Esophagus mucosa (tissue), 1 donor: ENCODE results near the gene CCDC33. TPM values are rescaled to one million over a fixed set of nuclear protein-coding genes. Genes with fewer than 3 reads are reported as not detected.

Source experiments
- ATAC-seq: fragments of 200-7000 bp; cut with Tn5 transposase; one replicate; pipeline ENCODE4 v1.9.1; 2020
- total RNA-seq: library from RNA; stranded (reverse); gene quantifications from one replicate; pipeline ENCODE4 v1.2.4, GENCODE V29; 2023
- donor health status: DM: yes; HTN: yes; CAD: no.

Gene CCDC33
- total RNA-seq, 1 donor from 2014 or later, result 0.32 TPM

- no peak for ATAC-seq
These were observed 80.0 kb downstream of the CCDC33 start for GRCh38 chr15:74316141-74316540.

GRCh38 chr15:74317820-74318375 is 81.8 kb downstream of the CCDC33 start:
- no peak for ATAC-seq

- ATAC-seq, result no peak
These were observed 82.4 kb downstream of the CCDC33 start for GRCh38 chr15:74318376-74319137.

GRCh38 chr15:74319138-74319460 is 83.0 kb downstream of the CCDC33 start:
- no peak for ATAC-seq

- ATAC-seq, result no peak
These were observed 83.6 kb downstream of the CCDC33 start for GRCh38 chr15:74319596-74320351.

- ATAC-seq, result no peak
These were observed 84.5 kb downstream of the CCDC33 start for GRCh38 chr15:74320352-74321247.

GRCh38 chr15:74322558-74323180 is 86.5 kb downstream of the CCDC33 start:
- ATAC-seq, result peak; percentile 72

- no peak for ATAC-seq
These were observed 88.6 kb downstream of the CCDC33 start for GRCh38 chr15:74324714-74325113.

- no peak for ATAC-seq
These were observed 90.6 kb downstream of the CCDC33 start for GRCh38 chr15:74326746-74327145.

- no peak for ATAC-seq
These were observed 91.6 kb downstream of the CCDC33 start for GRCh38 chr15:74327756-74328155.

- ATAC-seq, result no peak
These were observed 92.4 kb downstream of the CCDC33 start for GRCh38 chr15:74328331-74329056.

- no peak for ATAC-seq
These were observed 94.8 kb downstream of the CCDC33 start for GRCh38 chr15:74330861-74331408.

GRCh38 chr15:74332011-74332410 is 95.9 kb downstream of the CCDC33 start:
- no peak for ATAC-seq

GRCh38 chr15:74332611-74333010 is 96.5 kb downstream of the CCDC33 start:
- no peak for ATAC-seq

- no peak for ATAC-seq
These were observed 97.0 kb downstream of the CCDC33 start for GRCh38 chr15:74333093-74333492.

GRCh38 chr15:74333662-74334061 is 97.5 kb downstream of the CCDC33 start:
- peak; percentile 10 for ATAC-seq

- no peak for ATAC-seq
These were observed 98.0 kb downstream of the CCDC33 start for GRCh38 chr15:74334127-74334526.

- no peak for ATAC-seq
These were observed 99.3 kb downstream of the CCDC33 start for GRCh38 chr15:74335396-74335795.

- ATAC-seq, result no peak
These were observed 100.2 kb downstream of the CCDC33 start for GRCh38 chr15:74336061-74337005.

GRCh38 chr15:74337146-74337545 is 101.0 kb downstream of the CCDC33 start:
- no peak for ATAC-seq
